HG02642 (cell line): ENCODE data around the gene PTPN6.

ENCODE experiments used
- ATAC-seq: cut with Tn5 transposase; IDR thresholded peaks from one replicate; pipeline ENCODE4 v1.9.1; 2021; ENCODE audit warnings: mild to moderate bottlenecking; ENCODE audit not compliant: unreplicated experiment, poor library complexity

The PTPN6 gene

GRCh38 chr12:6963791-6964413 lies 12.7 kb downstream of the PTPN6 start:
- ATAC-seq: no peak

- no peak for ATAC-seq
Observed at GRCh38 chr12:6964605-6965025, 13.5 kb downstream of the PTPN6 start.

- peak; percentile 40 for ATAC-seq
Observed at GRCh38 chr12:6965026-6965661, 14.0 kb downstream of the PTPN6 start.

- no peak for ATAC-seq
Observed at GRCh38 chr12:6965714-6966113, 14.6 kb downstream of the PTPN6 start.

GRCh38 chr12:6966351-6966750 lies 15.2 kb downstream of the PTPN6 start:
- no peak for ATAC-seq

GRCh38 chr12:6967651-6968100 lies 16.5 kb downstream of the PTPN6 start:
- no peak for ATAC-seq

GRCh38 chr12:6968426-6968825 lies 17.3 kb downstream of the PTPN6 start:
- ATAC-seq: no peak

- ATAC-seq: peak; percentile 41
Observed at GRCh38 chr12:6970096-6970527, 19.0 kb downstream of the PTPN6 start.

- ATAC-seq: no peak
Observed at GRCh38 chr12:6974180-6974579, 23.0 kb downstream of the PTPN6 start.

- no peak for ATAC-seq
Observed at GRCh38 chr12:6975297-6976032, 24.3 kb downstream of the PTPN6 start.

GRCh38 chr12:6977653-6978052 lies 26.5 kb downstream of the PTPN6 start:
- ATAC-seq: no peak

- ATAC-seq: no peak
Observed at GRCh38 chr12:6978188-6978587, 27.0 kb downstream of the PTPN6 start.

GRCh38 chr12:6978611-6979011 lies 27.5 kb downstream of the PTPN6 start:
- ATAC-seq: no peak

GRCh38 chr12:6979021-6979420 lies 27.9 kb downstream of the PTPN6 start:
- no peak for ATAC-seq

GRCh38 chr12:6979453-6979852 lies 28.3 kb downstream of the PTPN6 start:
- no peak for ATAC-seq

- no peak for ATAC-seq
Observed at GRCh38 chr12:6980075-6980474, 28.9 kb downstream of the PTPN6 start.

GRCh38 chr12:6980740-6981139 lies 29.6 kb downstream of the PTPN6 start:
- no peak for ATAC-seq

- ATAC-seq: no peak
Observed at GRCh38 chr12:6981152-6982052, 30.2 kb downstream of the PTPN6 start.

GRCh38 chr12:6982532-6982931 lies 31.4 kb downstream of the PTPN6 start:
- no peak for ATAC-seq

- ATAC-seq: no peak
Observed at GRCh38 chr12:6987956-6988553, 36.9 kb downstream of the PTPN6 start.
